Endometrial microvascular endothelial cells (primary cell): ENCODE measurements around the gene CETN3. TPM values are rescaled to one million over a fixed set of nuclear protein-coding genes. Genes with fewer than 3 reads are reported as not detected.
"Not testable (repeated sequence)": the region's sequence is repeated elsewhere in the genome, so short reads cannot be mapped to it uniquely, and the experiment has no call there.

Experiments used
- in situ Hi-C: cut with HindIII; loops from 2 replicates; pipeline ENCODE4 v1.10.0; 2017; ENCODE audit warnings: low sequenced_read_pairs, low pct_unique_long_range_greater_than_20kb; ENCODE audit errors: inconsistent ontology term
- total RNA-seq: library from RNA; depleted of rRNA; stranded (reverse); fragments of >200 nt; gene quantifications from one replicate; pipeline ENCODE4 v1.2.3, GENCODE V29; 2015; ENCODE audit errors: inconsistent ontology term

Gene CETN3
- total RNA-seq, 1 donor from 2014 or later: 14.7 TPM

- in situ Hi-C loops: no loop called here
Observed at GRCh38 chr5:90386099-90386710, 23.4 kb downstream of the CETN3 start.

- in situ Hi-C loops: no loop called here
Observed at GRCh38 chr5:90384389-90384788, 25.2 kb downstream of the CETN3 start.

GRCh38 chr5:90383903-90384302 is 25.7 kb downstream of the CETN3 start:
- in situ Hi-C loops: no loop called here

GRCh38 chr5:90381213-90381929 is 28.2 kb downstream of the CETN3 start:
- in situ Hi-C loops: no loop called here

GRCh38 chr5:90379652-90380051 is 29.9 kb downstream of the CETN3 start:
- in situ Hi-C loops: no loop called here

- in situ Hi-C loops: no loop called here
Observed at GRCh38 chr5:90378752-90379151, 30.8 kb downstream of the CETN3 start.

GRCh38 chr5:90371269-90371668 is 38.3 kb downstream of the CETN3 start:
- in situ Hi-C loops: not testable (repeated sequence)

- in situ Hi-C loops: no loop called here
Observed at GRCh38 chr5:90368454-90369246, 40.9 kb downstream of the CETN3 start.

- in situ Hi-C loops: no loop called here
Observed at GRCh38 chr5:90367879-90368278, 41.7 kb downstream of the CETN3 start.

- in situ Hi-C loops: no loop called here
Observed at GRCh38 chr5:90366948-90367347, 42.6 kb downstream of the CETN3 start.

GRCh38 chr5:90365328-90365727 is 44.2 kb downstream of the CETN3 start:
- in situ Hi-C loops: no loop called here

GRCh38 chr5:90359073-90359920 is 50.3 kb downstream of the CETN3 start:
- in situ Hi-C loops: no loop called here

- in situ Hi-C loops: no loop called here
Observed at GRCh38 chr5:90356622-90357021, 52.9 kb downstream of the CETN3 start.

GRCh38 chr5:90356176-90356575 is 53.4 kb downstream of the CETN3 start:
- in situ Hi-C loops: no loop called here

GRCh38 chr5:90355635-90356034 is 53.9 kb downstream of the CETN3 start:
- in situ Hi-C loops: no loop called here

GRCh38 chr5:90353254-90353653 is 56.3 kb downstream of the CETN3 start:
- in situ Hi-C loops: no loop called here

- in situ Hi-C loops: no loop called here
Observed at GRCh38 chr5:90351101-90351500, 58.5 kb downstream of the CETN3 start.

GRCh38 chr5:90347462-90347861 is 62.1 kb downstream of the CETN3 start:
- in situ Hi-C loops: no loop called here

GRCh38 chr5:90345684-90346083 is 63.9 kb downstream of the CETN3 start:
- in situ Hi-C loops: no loop called here
